ENCODE results near the gene SLC2A11. TPM values are rescaled to one million over a fixed set of nuclear protein-coding genes. Genes with fewer than 3 reads are reported as not detected.

SLC2A11 gene
- total and polyA plus RNA-seq, 12 donors = 11.3 to 35.3 (median 20.8) TPM

DNA sequence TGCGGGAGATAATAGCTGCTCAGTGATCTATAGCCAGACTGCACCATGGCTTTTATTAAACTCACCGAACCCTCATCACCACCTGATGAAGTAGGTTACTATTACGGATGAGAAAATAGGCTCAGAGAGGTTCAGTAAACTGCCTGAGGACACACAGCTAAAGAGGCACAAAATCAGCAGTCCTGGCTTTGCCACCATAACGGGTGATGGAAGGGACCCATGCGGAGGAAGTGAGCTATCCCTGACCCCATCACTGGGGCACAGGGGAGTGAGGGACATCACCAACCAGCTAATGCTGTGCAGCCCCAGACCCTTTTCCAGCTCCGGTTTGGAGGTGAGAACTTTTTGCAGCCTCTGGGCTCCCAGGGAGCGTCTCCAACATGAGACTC, 11.6 kb upstream of the SLC2A11 start:
- no peak overlapping the region for H3K4me3 ChIP-seq
- H3K27ac ChIP-seq = peak overlapping the region in 1 of 5 donors; percentile 58
- 68 to 82% (median 81%) methylated on average over 7 of the region's 7 CpGs for WGBS, 4 donors
- H3K9me3 ChIP-seq (replicated peaks in 1 of 3) = no peaks in the 10 kb centered on the region
- intact Hi-C loops (cut with DNase I) = loop anchor here (5.0 kb wide), 2 partner anchors 79 to 219 kb away; partner anchors contain the start of gene CHCHD10 (in 2 of the 2)
- peaks cover 4 to 19% of the 10 kb centered on the region in 2 donors for H3K4me1 ChIP-seq (replicated peaks in 1 of 2)
- no peaks in the 10 kb centered on the region for H3K36me3 ChIP-seq (replicated peaks in 1 of 2)
- no peak for TF ChIP-seq POLR2A (IDR thresholded peaks at IDR 0.05)
- TF ChIP-seq CTCF (IDR thresholded peaks at IDR 0.05) = no peak
- H3K27me3 ChIP-seq = no peaks in the 10 kb centered on the region
- DNase-seq = peak in 1 of 7 donors; percentile 4

GRCh38 chr22:23847310-23847920, 10.3 kb upstream of the SLC2A11 start:
- Histone ChIP-seq H3K4me3 (no peak overlapping the region), H3K27ac (no peak overlapping the region), H3K27me3 (no peaks in the 10 kb centered on the region), H3K4me1 (replicated peaks in 1 of 2) (peaks cover 4 to 19% of the 10 kb centered on the region in 2 donors), H3K36me3 (replicated peaks in 1 of 2) (no peaks in the 10 kb centered on the region), H3K9me3 (replicated peaks in 1 of 3) (no peaks in the 10 kb centered on the region)
- WGBS, 4 donors = 84 to 92% (median 87%) methylated on average over 18 of the region's 18 CpGs
- no peak for TF ChIP-seq CTCF (IDR thresholded peaks at IDR 0.05)
- no peak for TF ChIP-seq POLR2A (IDR thresholded peaks at IDR 0.05)
- intact Hi-C loops (cut with DNase I) = loop anchor here (5.0 kb wide), 2 partner anchors 80 to 220 kb away; partner anchors contain the start of gene CHCHD10 (in 2 of the 2)
- no peak for DNase-seq

- peaks cover 4 to 19% of the 10 kb centered on the region in 2 donors for H3K4me1 ChIP-seq (replicated peaks in 1 of 2)
- intact Hi-C loops (cut with DNase I) = loop anchor here (5.0 kb wide), 2 partner anchors 81 to 221 kb away; partner anchors contain the start of gene CHCHD10 (in 2 of the 2)
- no peak overlapping the region for H3K27ac ChIP-seq
- no peak for DNase-seq
- H3K4me3 ChIP-seq = no peak overlapping the region
- TF ChIP-seq POLR2A (IDR thresholded peaks at IDR 0.05) = no peak
- TF ChIP-seq CTCF (IDR thresholded peaks at IDR 0.05) = no peak
- no peaks in the 10 kb centered on the region for H3K27me3 ChIP-seq
- no peaks in the 10 kb centered on the region for H3K9me3 ChIP-seq (replicated peaks in 1 of 3)
- 83 to 86% (median 83%) methylated on average over 23 to 24 of the region's 24 CpGs for WGBS, 4 donors
- H3K36me3 ChIP-seq (replicated peaks in 1 of 2) = no peaks in the 10 kb centered on the region
These were observed 9.4 kb upstream of the SLC2A11 start for GRCh38 chr22:23847991-23848864.

Measured in adrenal gland (tissue), 12 donors.